HepG2 (cell line): ENCODE results near the gene NFATC2. TPM values are rescaled to one million over a fixed set of nuclear protein-coding genes. Genes with fewer than 3 reads are reported as not detected.

Experiments used
- ELF1 ChIP-seq: sonication (generic); formaldehyde crosslinking; IDR thresholded peaks from 2 replicates; pipeline ENCODE4 v1.4.0; 2020; ENCODE audit warnings: missing genetic modification reagents
- ELF4 ChIP-seq: sonication (generic); formaldehyde crosslinking; IDR thresholded peaks from 2 replicates; pipeline ENCODE4 v1.5.0; 2020; ENCODE audit warnings: missing genetic modification reagents, mild to moderate bottlenecking, moderate library complexity, borderline replicate concordance
- HES4 ChIP-seq: sonication (generic); formaldehyde crosslinking; IDR thresholded peaks from 2 replicates; pipeline ENCODE4 v1.9.0; 2021; ENCODE audit warnings: mild to moderate bottlenecking, missing genetic modification reagents, borderline replicate concordance
- HHEX ChIP-seq: IDR thresholded peaks from 2 replicates; pipeline ENCODE4 v1.6.1; 2016; ENCODE audit warnings: control low read depth
- TBP ChIP-seq: sonication (generic); formaldehyde crosslinking; IDR thresholded peaks from 2 replicates; pipeline ENCODE4 v1.5.0; 2020; ENCODE audit warnings: missing genetic modification reagents
- ZBTB40 ChIP-seq, 2 experiments: fragments of 450-650 bp in 1 of 2; sonication (generic) in 1 of 2; formaldehyde crosslinking in 1 of 2; IDR thresholded peaks; 2 replicates each; pipeline versions ENCODE4 v1.6.1 to v1.8.0; 2016 to 2022; ENCODE audit warnings: antibody characterized with exemption in 1 of 2, mild to moderate bottlenecking in 1 of 2, missing genetic modification reagents in 1 of 2
- ZBTB44 ChIP-seq: sonication (generic); formaldehyde crosslinking; IDR thresholded peaks from 2 replicates; pipeline ENCODE4 v1.4.0; 2020; ENCODE audit warnings: missing genetic modification reagents
- ZFYVE20 ChIP-seq: sonication (generic); formaldehyde crosslinking; IDR thresholded peaks from 2 replicates; pipeline ENCODE4 v1.8.0; 2023; ENCODE audit warnings: low read depth, mild to moderate bottlenecking, moderate library complexity, missing genetic modification reagents, borderline replicate concordance
- ZNF18 ChIP-seq: sonication (generic); formaldehyde crosslinking; IDR thresholded peaks from 2 replicates; pipeline ENCODE4 v1.8.0; 2022; ENCODE audit warnings: mild to moderate bottlenecking, missing genetic modification reagents; ENCODE audit not compliant: insufficient replicate concordance
- ZNF33A ChIP-seq: sonication (generic); formaldehyde crosslinking; IDR thresholded peaks from 2 replicates; pipeline ENCODE4 v1.5.1; 2020; ENCODE audit warnings: missing genetic modification reagents, mild to moderate bottlenecking, moderate library complexity, borderline replicate concordance
- ZNF562 ChIP-seq: sonication (generic); formaldehyde crosslinking; IDR thresholded peaks from 2 replicates; pipeline ENCODE4 v1.8.0; 2022; ENCODE audit warnings: missing genetic modification reagents, borderline replicate concordance
- ZNF644 ChIP-seq: IDR thresholded peaks from 2 replicates; pipeline ENCODE4 v1.6.1; 2016; ENCODE audit warnings: low read depth
- ZNF704 ChIP-seq: sonication (generic); formaldehyde crosslinking; IDR thresholded peaks from 2 replicates; pipeline ENCODE4 v1.8.1; 2023; ENCODE audit warnings: mild to moderate bottlenecking, inconsistent platforms, moderate library complexity, missing genetic modification reagents, borderline replicate concordance
- polyA plus RNA-seq, 8 experiments: library from polyadenylated mRNA; depleted of rRNA in 3 of 8; stranded (reverse) in 7 of 8; unstranded in 1 of 8; fragments of >200 nt; fragmentation: Illumina TruSeq in 4 of 8; extraction: Trizol in 4 of 8; gene quantifications; 2 replicates each; pipeline versions ENCODE4 v1.2.1 to v1.2.3, GENCODE V29; 2011 to 2016; ENCODE audit warnings: low read depth in 4 of 8, missing spikeins in 1 of 8, mixed read lengths in 1 of 8; ENCODE audit not compliant: insufficient read depth in 1 of 8
- total RNA-seq, 5 experiments: library from RNA; depleted of rRNA; stranded (reverse); fragments of >200 nt; fragmentation: Illumina TruSeq; extraction: Trizol; gene quantifications; 2 replicates each; pipeline ENCODE4 v1.2.3, GENCODE V29; 2016; ENCODE audit warnings: low read depth in 1 of 5

NFATC2 gene
- total and polyA plus RNA-seq, 2 of the 13 experiments (the other 11 are each of a cell fraction or from before 2014, with no cell fraction given), result 1.9 to 3.3 TPM

GRCh38 chr20:51541189-51542032 is 1.1 kb downstream of the NFATC2 start (continued):
- no peak for TF ChIP-seq ZBTB40 (IDR thresholded peaks at IDR 0.05)
- TF ChIP-seq ZBTB40 (CRISPR knock-in tag; IDR thresholded peaks at IDR 0.05), result peak; percentile 25; the same call in 1 of the 2 replicates
- no peak for TF ChIP-seq ZFYVE20 (CRISPR knock-in tag)
- no peak for TF ChIP-seq ZNF562
- no peak for TF ChIP-seq ELF4 (CRISPR knock-in tag)
- TF ChIP-seq ZNF18 (CRISPR knock-in tag), result no peak
- no peak for TF ChIP-seq ZBTB44 (CRISPR knock-in tag)
- no peak for TF ChIP-seq ZNF33A (CRISPR knock-in tag)
- TF ChIP-seq ELF1 (CRISPR knock-in tag), result peak; percentile 49
- TF ChIP-seq ZNF644 (CRISPR knock-in tag), result 0 out of 2 replicates have a peak, but pooled peaks have one; percentile 33
- TF ChIP-seq ZNF704 (CRISPR knock-in tag), result no peak; the same call in 1 of the 2 replicates
- peak; percentile 72 for TF ChIP-seq HES4 (CRISPR knock-in tag)
- peak; percentile 8; the same call in 1 of the 2 replicates for TF ChIP-seq HHEX
- no peak for TF ChIP-seq TBP (CRISPR knock-in tag)
